Astrocyte (in vitro differentiated cells and primary cell): ENCODE measurements around the gene SYTL4. TPM values are rescaled to one million over a fixed set of nuclear protein-coding genes. Genes with fewer than 3 reads are reported as not detected.

Experiments used
- DNase-seq: peaks from one replicate; pipeline ENCODE4 v3.0.0-alpha.2; 2010; ENCODE audit warnings: low read depth
- FAIRE-seq: peaks from 2 replicates; lab custom pipeline; 2011; peaks lifted over from hg19 to GRCh38; lab: Jason Lieb, UNC
- H2AFZ ChIP-seq: 2 replicates; pipeline ENCODE4 v1.6.0; 2012; ENCODE audit warnings: low read depth, low read length, inconsistent platforms
- H3K27ac ChIP-seq: 2 replicates; pipeline ENCODE4 v1.5.1; 2011; ENCODE audit warnings: low read depth, low read length, inconsistent platforms
- H3K27me3 ChIP-seq: 2 replicates; pipeline ENCODE4 v1.6.0; 2011; ENCODE audit warnings: low read length, inconsistent platforms; ENCODE audit not compliant: insufficient read depth
- H3K36me3 ChIP-seq: 2 replicates; pipeline ENCODE4 v1.5.1; 2011; ENCODE audit warnings: low read length, inconsistent platforms; ENCODE audit not compliant: insufficient read depth
- H3K4me1 ChIP-seq: 2 replicates; pipeline ENCODE4 v1.5.1; 2011; ENCODE audit warnings: low read length, inconsistent platforms; ENCODE audit not compliant: insufficient read depth
- H3K4me2 ChIP-seq: 2 replicates; pipeline ENCODE4 v1.6.0; 2012; ENCODE audit warnings: low read length, inconsistent platforms
- H3K4me3 ChIP-seq: 2 replicates; pipeline ENCODE4 v1.5.1; 2011; ENCODE audit warnings: low read depth, mild to moderate bottlenecking, low read length, inconsistent platforms; ENCODE audit not compliant: insufficient read depth
- H3K79me2 ChIP-seq: 2 replicates; pipeline ENCODE4 v1.6.0; 2012; ENCODE audit warnings: mild to moderate bottlenecking, low read length, inconsistent platforms; ENCODE audit not compliant: insufficient read depth
- H3K9ac ChIP-seq: 2 replicates; pipeline ENCODE4 v1.6.0; 2012; ENCODE audit warnings: mild to moderate bottlenecking, low read length, inconsistent platforms
- H3K9me3 ChIP-seq: 2 replicates; pipeline ENCODE4 v1.5.1; 2012; ENCODE audit warnings: low read depth, mild to moderate bottlenecking, low read length, inconsistent platforms; ENCODE audit not compliant: insufficient read depth
- H4K20me1 ChIP-seq: 2 replicates; pipeline ENCODE4 v1.6.0; 2012; ENCODE audit warnings: low read length, inconsistent platforms; ENCODE audit not compliant: insufficient read depth
- H3K27ac Mint-ChIP-seq: one replicate; pipeline ENCODE4 v1.8.0; 2021; ENCODE audit warnings: mild to moderate bottlenecking, mixed read lengths; ENCODE audit not compliant: unreplicated experiment
- H3K27me3 Mint-ChIP-seq: one replicate; pipeline ENCODE4 v1.8.0; 2021; ENCODE audit warnings: low read depth, mixed read lengths; ENCODE audit not compliant: unreplicated experiment
- H3K36me3 Mint-ChIP-seq: one replicate; pipeline ENCODE4 v1.8.0; 2021; ENCODE audit warnings: low read depth, mixed read lengths; ENCODE audit not compliant: unreplicated experiment
- H3K4me1 Mint-ChIP-seq: one replicate; pipeline ENCODE4 v1.8.0; 2021; ENCODE audit warnings: low read depth, mixed read lengths; ENCODE audit not compliant: unreplicated experiment
- H3K4me3 Mint-ChIP-seq: one replicate; pipeline ENCODE4 v1.8.0; 2021; ENCODE audit warnings: mild to moderate bottlenecking, moderate library complexity, mixed read lengths; ENCODE audit not compliant: unreplicated experiment
- H3K9me3 Mint-ChIP-seq: one replicate; pipeline ENCODE4 v1.8.0; 2021; ENCODE audit warnings: mild to moderate bottlenecking, mixed read lengths; ENCODE audit not compliant: unreplicated experiment
- CTCF ChIP-seq: IDR thresholded peaks from 2 replicates; pipeline ENCODE4 v1.5.1; 2011; ENCODE audit warnings: low read depth, mild to moderate bottlenecking, inconsistent platforms, low read length, moderate library complexity; ENCODE audit not compliant: insufficient read depth
- EZH2 ChIP-seq: IDR thresholded peaks from 2 replicates; pipeline ENCODE4 v1.6.1; 2012; ENCODE audit warnings: mild to moderate bottlenecking, low read length, inconsistent platforms; ENCODE audit not compliant: insufficient read depth
- total RNA-seq: library from RNA; stranded (reverse); gene quantifications from 2 replicates; pipeline ENCODE4 v1.2.1, GENCODE V29; 2021

Gene SYTL4
- total RNA-seq, 1 donor from 2014 or later, result 3.3 TPM

- Mint-ChIP-seq H3K36me3 (peaks cover 11% of the 10 kb centered on the region), H3K27me3 (no peaks in the 10 kb centered on the region), H3K27ac (no peak overlapping the region), H3K4me1 (peaks cover 8% of the 10 kb centered on the region), H3K9me3 (no peaks in the 10 kb centered on the region), H3K4me3 (no peak overlapping the region)
- no peak overlapping the region for H2AFZ ChIP-seq
- H3K27ac ChIP-seq, result no peak overlapping the region
- no peak overlapping the region for H3K9ac ChIP-seq
- FAIRE-seq (no peak), DNase-seq (no peak)
- no peaks in the 10 kb centered on the region for H3K9me3 ChIP-seq
- no peak for TF ChIP-seq EZH2
- TF ChIP-seq CTCF, result no peak
- no peak overlapping the region for H3K4me3 ChIP-seq
- H3K36me3 ChIP-seq, result peaks cover 9% of the 10 kb centered on the region
- H4K20me1 ChIP-seq, result no peaks in the 10 kb centered on the region
- H3K79me2 ChIP-seq, result no peaks in the 10 kb centered on the region
- H3K4me2 ChIP-seq, result no peak overlapping the region
- H3K4me1 ChIP-seq, result no peaks in the 10 kb centered on the region
- H3K27me3 ChIP-seq, result no peaks in the 10 kb centered on the region
Observed at GRCh38 chrX:100663642-100664041, 68.3 kb downstream of the SYTL4 start.

- Histone ChIP-seq H3K4me3 (no peak overlapping the region), H3K4me2 (no peak overlapping the region), H3K4me1 (no peaks in the 10 kb centered on the region), H2AFZ (no peak overlapping the region), H3K27ac (no peak overlapping the region), H3K79me2 (no peaks in the 10 kb centered on the region), H3K36me3 (peaks cover 9% of the 10 kb centered on the region), H3K27me3 (no peaks in the 10 kb centered on the region), H4K20me1 (no peaks in the 10 kb centered on the region), H3K9ac (no peak overlapping the region), H3K9me3 (no peaks in the 10 kb centered on the region)
- peak; percentile 93 for FAIRE-seq
- H3K27me3 Mint-ChIP-seq, result no peaks in the 10 kb centered on the region
- H3K4me3 Mint-ChIP-seq, result no peak overlapping the region
- H3K4me1 Mint-ChIP-seq, result peaks cover 8% of the 10 kb centered on the region
- no peaks in the 10 kb centered on the region for H3K9me3 Mint-ChIP-seq
- no peak overlapping the region for H3K27ac Mint-ChIP-seq
- no peak for TF ChIP-seq CTCF
- TF ChIP-seq EZH2, result no peak
- H3K36me3 Mint-ChIP-seq, result peaks cover 11% of the 10 kb centered on the region
- DNase-seq, result no peak
Observed at GRCh38 chrX:100662796-100663195, 69.1 kb downstream of the SYTL4 start.

GRCh38 chrX:100662170-100662569 is 69.8 kb downstream of the SYTL4 start:
- H3K4me2 ChIP-seq, result no peak overlapping the region
- no peaks in the 10 kb centered on the region for H3K79me2 ChIP-seq
- peaks cover 3% of the 10 kb centered on the region for H3K36me3 ChIP-seq
- H3K4me1 Mint-ChIP-seq, result peaks cover 8% of the 10 kb centered on the region
- no peaks in the 10 kb centered on the region for H3K27me3 ChIP-seq
- FAIRE-seq (no peak), DNase-seq (no peak)
- no peak for TF ChIP-seq CTCF
- no peak for TF ChIP-seq EZH2
- H4K20me1 ChIP-seq, result no peaks in the 10 kb centered on the region
- no peak overlapping the region for H3K27ac ChIP-seq
- H3K9me3 ChIP-seq, result no peaks in the 10 kb centered on the region
- no peaks in the 10 kb centered on the region for H3K4me1 ChIP-seq
- no peak overlapping the region for H2AFZ ChIP-seq
- H3K27ac Mint-ChIP-seq, result no peak overlapping the region
- H3K9me3 Mint-ChIP-seq, result no peaks in the 10 kb centered on the region
- peaks cover 8% of the 10 kb centered on the region for H3K36me3 Mint-ChIP-seq
- no peaks in the 10 kb centered on the region for H3K27me3 Mint-ChIP-seq
- no peak overlapping the region for H3K9ac ChIP-seq
- H3K4me3 Mint-ChIP-seq, result no peak overlapping the region
- no peak overlapping the region for H3K4me3 ChIP-seq
